HepG2 (cell line): ENCODE results near the gene NELL1.

Source experiments
- CHD2 ChIP-seq: IDR thresholded peaks from 2 replicates; pipeline ENCODE4 v1.6.1; 2011; ENCODE audit warnings: low read depth, low read length, improper control_type of control experiment
- CTCF ChIP-seq: sonication (generic); formaldehyde crosslinking; IDR thresholded peaks from 2 replicates; pipeline ENCODE4 v1.5.0; 2020; ENCODE audit warnings: mild to moderate bottlenecking, missing genetic modification reagents, moderate library complexity
- EZH2 ChIP-seq: conservative IDR thresholded peaks from 2 replicates; pipeline ENCODE4 v1.6.1; 2012; ENCODE audit warnings: mild to moderate bottlenecking, low read depth, low read length, moderate library complexity
- SIX4 ChIP-seq: sonication (generic); formaldehyde crosslinking; IDR thresholded peaks from 2 replicates; pipeline ENCODE4 v1.4.0; 2020; ENCODE audit warnings: missing genetic modification reagents
- SMC3 ChIP-seq: IDR thresholded peaks from 2 replicates; pipeline ENCODE4 v1.6.1; 2011; ENCODE audit warnings: low read length, improper control_type of control experiment
- ZNF839 ChIP-seq: sonication (generic); formaldehyde crosslinking; IDR thresholded peaks from 2 replicates; pipeline ENCODE4 v1.4.0; 2020; ENCODE audit warnings: missing genetic modification reagents, mild to moderate bottlenecking, borderline replicate concordance

- TF ChIP-seq CTCF: no peak
- no peak for TF ChIP-seq SIX4 (CRISPR knock-in tag)
- no peak for TF ChIP-seq EZH2
- no peak for TF ChIP-seq CHD2
- TF ChIP-seq SMC3: no peak
- TF ChIP-seq ZNF839: no peak
Observed at GRCh38 chr11:21564833-21565682, 895.7 kb downstream of the NELL1 start.
